OCI-LY1 (cell line): ENCODE results near the gene MINDY4.

Source experiments
- EZH2 ChIP-seq: fragments of 200-600 bp; sonication (generic), shearing (Covaris generic); IDR thresholded peaks from 2 replicates; pipeline ENCODE4 v1.8.0; 2017; ENCODE audit warnings: borderline replicate concordance, mixed run types, mild to moderate bottlenecking, antibody characterized with exemption, low read length, moderate library complexity, mixed read lengths
- TF ChIP-seq, protein P1 (sequence below): fragments of 200-600 bp; sonication (generic), shearing (Covaris generic); IDR thresholded peaks from 2 replicates; pipeline ENCODE4 v1.5.1; 2017; ENCODE audit warnings: mild to moderate bottlenecking, antibody characterized with exemption, low read length, moderate library complexity, mixed read lengths

DNA sequence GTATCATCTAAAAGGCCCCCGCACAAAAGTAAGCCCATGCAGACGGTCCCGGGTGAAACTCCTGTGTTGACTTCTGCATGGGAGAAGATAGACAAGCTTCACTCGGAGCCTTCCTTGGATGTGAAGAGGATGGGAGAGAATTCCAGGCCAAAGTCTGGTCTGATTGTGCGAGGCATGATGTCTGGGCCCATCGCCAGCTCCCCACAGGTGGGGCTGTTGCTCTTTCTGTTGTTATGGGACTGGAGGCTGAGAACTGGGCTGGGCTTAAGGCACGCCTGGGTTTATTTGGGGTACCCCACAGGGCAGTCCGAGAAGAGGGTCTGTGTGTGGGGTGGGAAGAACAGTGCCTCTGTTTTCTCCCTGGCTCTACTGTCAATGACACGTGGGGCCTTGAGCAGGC, 14.6 kb downstream of the MINDY4 start:
- TF ChIP-seq, protein P1, sequence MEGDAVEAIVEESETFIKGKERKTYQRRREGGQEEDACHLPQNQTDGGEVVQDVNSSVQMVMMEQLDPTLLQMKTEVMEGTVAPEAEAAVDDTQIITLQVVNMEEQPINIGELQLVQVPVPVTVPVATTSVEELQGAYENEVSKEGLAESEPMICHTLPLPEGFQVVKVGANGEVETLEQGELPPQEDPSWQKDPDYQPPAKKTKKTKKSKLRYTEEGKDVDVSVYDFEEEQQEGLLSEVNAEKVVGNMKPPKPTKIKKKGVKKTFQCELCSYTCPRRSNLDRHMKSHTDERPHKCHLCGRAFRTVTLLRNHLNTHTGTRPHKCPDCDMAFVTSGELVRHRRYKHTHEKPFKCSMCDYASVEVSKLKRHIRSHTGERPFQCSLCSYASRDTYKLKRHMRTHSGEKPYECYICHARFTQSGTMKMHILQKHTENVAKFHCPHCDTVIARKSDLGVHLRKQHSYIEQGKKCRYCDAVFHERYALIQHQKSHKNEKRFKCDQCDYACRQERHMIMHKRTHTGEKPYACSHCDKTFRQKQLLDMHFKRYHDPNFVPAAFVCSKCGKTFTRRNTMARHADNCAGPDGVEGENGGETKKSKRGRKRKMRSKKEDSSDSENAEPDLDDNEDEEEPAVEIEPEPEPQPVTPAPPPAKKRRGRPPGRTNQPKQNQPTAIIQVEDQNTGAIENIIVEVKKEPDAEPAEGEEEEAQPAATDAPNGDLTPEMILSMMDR: no peak
- no peak for TF ChIP-seq EZH2
